PC-9 (cell line): ENCODE results near the gene ST3GAL6. TPM values are rescaled to one million over a fixed set of nuclear protein-coding genes. Genes with fewer than 3 reads are reported as not detected.

Source experiments
- BruUV-seq: library from RNA; stranded (reverse); fragments of 400-500 nt; replicated peaks from 2 replicates; lab custom pipeline; 2021; lab: Mats Ljungman, UMichigan
- CTCF ChIA-PET: fragments of 300-600 bp; sonication (Branson Sonifier 250); formaldehyde crosslinking; loops from one replicate; lab custom pipeline; 2022; ENCODE audit warnings: antibody characterized with exemption; lab: Charles Lee
- POLR2A ChIA-PET: fragments of 300-600 bp; sonication (Branson Sonifier 250); formaldehyde crosslinking; loops from one replicate; lab custom pipeline; 2022; ENCODE audit warnings: antibody characterized with exemption; ENCODE audit not compliant: unreplicated experiment; lab: Charles Lee
- DNase-seq, 2 experiments: peaks; one replicate each; pipeline versions ENCODE4 v3.0.0 to v3.0.0-alpha.2; 2015 to 2022; ENCODE audit warnings: mixed read lengths in 1 of 2
- H2AFZ ChIP-seq: fragments of 200-600 bp; sonication (generic); 2 replicates; pipeline ENCODE4 v1.8.1; 2017; ENCODE audit warnings: antibody characterized with exemption
- H3F3A ChIP-seq: fragments of 200-600 bp; sonication (generic); 2 replicates; pipeline ENCODE4 v1.8.1; 2017; ENCODE audit warnings: antibody characterized with exemption, mild to moderate bottlenecking, low read depth; ENCODE audit not compliant: insufficient read depth
- H3K27ac ChIP-seq: fragments of 200-600 bp; sonication (generic); 2 replicates; pipeline ENCODE4 v1.6.1; 2016; ENCODE audit warnings: mixed run types
- H3K27me3 ChIP-seq: fragments of 200-600 bp; sonication (generic); 2 replicates; pipeline ENCODE4 v1.6.1; 2016; ENCODE audit warnings: low read depth, mixed run types; ENCODE audit not compliant: insufficient read depth
- H3K36me3 ChIP-seq: fragments of 200-600 bp; sonication (generic); 2 replicates; pipeline ENCODE4 v1.6.1; 2016; ENCODE audit warnings: low read depth, mixed run types
- H3K4me1 ChIP-seq: fragments of 200-600 bp; sonication (generic); replicated peaks from 2 replicates; pipeline ENCODE4 v1.6.1; 2016; ENCODE audit warnings: mixed run types; ENCODE audit not compliant: insufficient read depth
- H3K4me2 ChIP-seq: fragments of 200-600 bp; sonication (generic); 2 replicates; pipeline ENCODE4 v1.6.1; 2017; ENCODE audit warnings: mixed run types
- H3K4me3 ChIP-seq: fragments of 200-600 bp; sonication (generic); 2 replicates; pipeline ENCODE4 v1.6.1; 2016; ENCODE audit warnings: mixed run types
- H3K79me2 ChIP-seq: fragments of 200-600 bp; sonication (generic); 2 replicates; pipeline ENCODE4 v1.6.1; 2017; ENCODE audit warnings: low read depth, mixed run types
- H3K9me2 ChIP-seq: fragments of 200-600 bp; sonication (generic); 2 replicates; pipeline ENCODE4 v1.8.1; 2017; ENCODE audit warnings: mild to moderate bottlenecking; ENCODE audit not compliant: insufficient read depth
- H3K9me3 ChIP-seq: fragments of 200-600 bp; sonication (generic); 2 replicates; pipeline ENCODE4 v1.8.1; 2016; ENCODE audit warnings: low read depth; ENCODE audit not compliant: insufficient read depth
- H4K20me1 ChIP-seq: fragments of 200-600 bp; sonication (generic); 2 replicates; pipeline ENCODE4 v1.8.1; 2017; ENCODE audit not compliant: insufficient read depth
- CTCF ChIP-seq: fragments of 200-600 bp; sonication (generic); conservative IDR thresholded peaks from 2 replicates; pipeline ENCODE4 v1.6.1; 2017; ENCODE audit warnings: mixed run types, antibody characterized with exemption, mild to moderate bottlenecking, moderate library complexity
- EZH2 ChIP-seq: fragments of 200-600 bp; sonication (generic); IDR thresholded peaks from 2 replicates; pipeline ENCODE4 v1.8.0; 2017; ENCODE audit warnings: antibody characterized with exemption, low read depth
- intact Hi-C: fragments of 100-400 bp; cut with micrococcal nuclease; formaldehyde crosslinking; loops from one replicate; pipeline ENCODE4 v1.10.0; 2022; ENCODE audit not compliant: unreplicated experiment
- total RNA-seq: library from RNA; stranded (reverse); gene quantifications from 2 replicates; pipeline ENCODE4 v1.2.3, GENCODE V29; 2021

The ST3GAL6 gene
- total RNA-seq, 1 experiment from 2014 or later: 5.4 TPM

GRCh38 chr3:98759629-98760028 lies 3.5 kb upstream of the ST3GAL6 start:
- H3K4me3 ChIP-seq: no peak overlapping the region
- no TSS peak for BruUV-seq
- H3K27me3 ChIP-seq: no peaks in the 10 kb centered on the region
- CTCF ChIA-PET: no interaction called here
- intact Hi-C loops: no loop called here
- no peak overlapping the region for H3K4me2 ChIP-seq
- no peak for DNase-seq
- H3K9me3 ChIP-seq: no peaks in the 10 kb centered on the region
- no peaks in the 10 kb centered on the region for H3K4me1 ChIP-seq
- POLR2A ChIA-PET: no interaction called here
- TF ChIP-seq EZH2 (no peak), CTCF (no peak)
- H3F3A ChIP-seq: no peaks in the 10 kb centered on the region
- no peaks in the 10 kb centered on the region for H3K36me3 ChIP-seq
- H3K79me2 ChIP-seq: no peaks in the 10 kb centered on the region
- H3K27ac ChIP-seq: no peak overlapping the region
- H4K20me1 ChIP-seq: no peaks in the 10 kb centered on the region
- H3K9me2 ChIP-seq: no peaks in the 10 kb centered on the region
- no peak overlapping the region for H2AFZ ChIP-seq

GRCh38 chr3:98761643-98762229 lies 1.4 kb upstream of the ST3GAL6 start:
- intact Hi-C loops: no loop called here
- no peaks in the 10 kb centered on the region for H3K4me1 ChIP-seq
- H4K20me1 ChIP-seq: no peaks in the 10 kb centered on the region
- TF ChIP-seq CTCF (no peak), EZH2 (no peak)
- no peak overlapping the region for H2AFZ ChIP-seq
- ChIA-PET POLR2A (no interaction called here), CTCF (no interaction called here)
- BruUV-seq: no TSS peak
- H3K9me2 ChIP-seq: no peaks in the 10 kb centered on the region
- no peak for DNase-seq
- no peaks in the 10 kb centered on the region for H3K36me3 ChIP-seq
- no peaks in the 10 kb centered on the region for H3K27me3 ChIP-seq
- no peaks in the 10 kb centered on the region for H3K79me2 ChIP-seq
- H3K9me3 ChIP-seq: no peaks in the 10 kb centered on the region
- no peak overlapping the region for H3K27ac ChIP-seq
- H3K4me2 ChIP-seq: no peak overlapping the region
- H3K4me3 ChIP-seq: no peak overlapping the region
- H3F3A ChIP-seq: no peaks in the 10 kb centered on the region

GRCh38 chr3:98763819-98764418 lies 779 bp downstream of the ST3GAL6 start:
- Histone ChIP-seq H3K36me3 (no peaks in the 10 kb centered on the region), H3K4me3 (no peak overlapping the region), H4K20me1 (no peaks in the 10 kb centered on the region), H3K27ac (no peak overlapping the region), H3F3A (no peaks in the 10 kb centered on the region), H3K9me3 (no peaks in the 10 kb centered on the region), H2AFZ (no peak overlapping the region), H3K9me2 (no peaks in the 10 kb centered on the region), H3K4me1 (no peaks in the 10 kb centered on the region), H3K4me2 (no peak overlapping the region), H3K79me2 (no peaks in the 10 kb centered on the region), H3K27me3 (no peaks in the 10 kb centered on the region)
- intact Hi-C loops: no loop called here
- CTCF ChIA-PET: no interaction called here
- TF ChIP-seq CTCF: no peak
- no peak for TF ChIP-seq EZH2
- BruUV-seq: no TSS peak
- DNase-seq: no peak
- POLR2A ChIA-PET: no interaction called here
